ENCODE measurements around the gene DTX2.

- TF ChIP-seq CTCF (IDR thresholded peaks at IDR 0.05; ENCODE audit: poor library complexity, severe bottlenecking): no peak
- TF ChIP-seq POLR2AphosphoS5 (IDR thresholded peaks at IDR 0.05): no peak
- no peak for TF ChIP-seq REST (IDR thresholded peaks at IDR 0.05; ENCODE audit: borderline replicate concordance)
- no peak for TF ChIP-seq RAD21 (conservative IDR thresholded peaks at IDR 0.05)
- TF ChIP-seq TAF1 (IDR thresholded peaks at IDR 0.05; ENCODE audit: low read depth): no peak
- TF ChIP-seq EZH2 (IDR thresholded peaks at IDR 0.05; ENCODE audit: borderline replicate concordance, insufficient read depth, low read length, poor library complexity, severe bottlenecking): no peak
Observed at GRCh38 chr7:76428868-76429805, 32.4 kb upstream of the DTX2 start.
